Activated CD8-positive, alpha-beta T cell treated with anti-CD3 and anti-CD28 coated beads for 36 hours (primary cell): Measurements from ENCODE around the gene ENG. TPM values are rescaled to one million over a fixed set of nuclear protein-coding genes. Genes with fewer than 3 reads are reported as not detected.

Experiments
- ATAC-seq: fragments of 200-7000 bp; cut with Tn5 transposase; one replicate; pipeline ENCODE4 v1.10.0; 2021; ENCODE audit warnings: mild to moderate bottlenecking, moderate library complexity
- CTCF ChIA-PET: fragments of 350-600 bp; sonication (Branson Sonifier 250); formaldehyde crosslinking; loops from one replicate; lab custom pipeline; 2021; ENCODE audit warnings: antibody characterized with exemption; lab: Charles Lee
- POLR2A ChIA-PET: fragments of 350-600 bp; sonication (Branson Sonifier 250); formaldehyde crosslinking; loops from one replicate; lab custom pipeline; 2021; ENCODE audit warnings: antibody characterized with exemption; lab: Charles Lee
- DNase-seq: peaks from one replicate; pipeline ENCODE4 v3.0.0-alpha.2; 2020
- H3K27ac Mint-ChIP-seq: one replicate; pipeline ENCODE4 v1.8.0; 2021; ENCODE audit warnings: mild to moderate bottlenecking, mixed read lengths
- H3K27me3 Mint-ChIP-seq: one replicate; pipeline ENCODE4 v1.8.0; 2021; ENCODE audit warnings: mixed read lengths
- H3K36me3 Mint-ChIP-seq: one replicate; pipeline ENCODE4 v1.8.0; 2021; ENCODE audit warnings: low read depth, mixed read lengths
- H3K4me1 Mint-ChIP-seq: one replicate; pipeline ENCODE4 v1.8.0; 2021; ENCODE audit warnings: low read depth, mixed read lengths
- H3K4me3 Mint-ChIP-seq: one replicate; pipeline ENCODE4 v1.8.0; 2021; ENCODE audit warnings: mild to moderate bottlenecking, moderate library complexity, mixed read lengths
- H3K9me3 Mint-ChIP-seq: one replicate; pipeline ENCODE4 v1.8.0; 2021; ENCODE audit warnings: mixed read lengths
- intact Hi-C: fragments of 100-400 bp; cut with micrococcal nuclease; formaldehyde crosslinking; loops from one replicate; pipeline ENCODE4 v1.10.0; 2022
- total RNA-seq, 2 experiments: library from RNA; stranded (reverse); gene quantifications; one replicate each; pipeline ENCODE4 v1.2.3, GENCODE V29; 2021
- TF ChIP-seq, protein P1 (sequence below): fragments of 200-600 bp; IDR thresholded peaks from one replicate; pipeline ENCODE4 v1.8.0; 2022; ENCODE audit warnings: antibody characterized with exemption, mild to moderate bottlenecking

Gene ENG
- total RNA-seq, 2 experiments from 2014 or later: 14.2 to 15.0 TPM

DNA sequence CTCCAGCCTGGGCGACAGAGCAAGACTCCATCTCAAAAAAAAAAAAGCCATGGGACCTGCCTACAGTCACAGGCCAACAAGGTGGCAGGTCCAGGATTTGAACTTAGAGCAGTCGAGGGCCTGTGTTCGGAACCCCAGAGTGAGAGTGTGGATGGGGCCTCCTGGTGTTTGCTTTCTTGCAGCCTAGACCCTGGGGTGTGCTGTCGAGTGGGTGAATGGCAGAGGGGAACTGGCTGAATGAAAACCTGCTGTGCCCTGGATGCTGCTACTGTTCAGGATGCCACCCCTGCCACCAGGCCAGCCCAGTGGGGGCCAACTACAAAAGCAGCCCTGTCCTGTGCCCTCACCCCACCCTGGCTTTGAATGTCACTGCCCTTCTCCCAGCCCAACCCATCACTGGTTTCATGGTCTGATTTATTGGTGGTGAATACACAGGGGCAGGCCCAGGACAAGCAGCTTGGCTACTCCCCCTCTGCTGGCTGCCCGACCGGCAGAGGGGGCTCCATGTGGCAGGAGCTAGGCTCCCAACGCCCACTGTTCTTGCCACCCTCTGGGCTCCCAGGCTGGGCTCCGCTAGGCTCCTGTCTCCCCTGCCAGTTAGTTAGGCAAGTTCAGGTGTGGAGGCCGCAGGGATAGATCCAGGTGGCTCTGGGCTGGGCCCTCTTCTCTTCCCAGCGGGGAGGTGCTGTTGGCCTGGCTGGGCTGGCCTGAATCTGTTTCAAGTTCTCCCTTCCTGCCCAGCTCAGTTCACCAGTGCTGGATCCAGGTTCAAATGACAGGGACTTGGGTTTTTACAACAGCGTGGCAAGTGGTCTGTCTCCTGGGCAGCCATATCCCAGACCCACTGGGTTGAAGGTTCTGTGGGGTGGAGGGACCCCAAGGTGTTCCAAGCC is 39.6 kb downstream of the ENG start:
- no peaks in the 10 kb centered on the region for H3K9me3 Mint-ChIP-seq
- no peak overlapping the region for H3K27ac Mint-ChIP-seq
- no peak overlapping the region for H3K4me3 Mint-ChIP-seq
- H3K4me1 Mint-ChIP-seq: no peaks in the 10 kb centered on the region
- intact Hi-C loops: no loop called here
- H3K36me3 Mint-ChIP-seq: peaks cover 19% of the 10 kb centered on the region
- no peaks in the 10 kb centered on the region for H3K27me3 Mint-ChIP-seq
- ATAC-seq (no peak), DNase-seq (no peak)
- ChIA-PET POLR2A (interaction anchor here (1.3 to 2.5 kb wide), 4 partner anchors 10 to 55 kb away, joined by 3 to 8 read pairs (median 5); partner anchors contain the start of gene FPGS), CTCF (no interaction called here)
- TF ChIP-seq, protein P1, sequence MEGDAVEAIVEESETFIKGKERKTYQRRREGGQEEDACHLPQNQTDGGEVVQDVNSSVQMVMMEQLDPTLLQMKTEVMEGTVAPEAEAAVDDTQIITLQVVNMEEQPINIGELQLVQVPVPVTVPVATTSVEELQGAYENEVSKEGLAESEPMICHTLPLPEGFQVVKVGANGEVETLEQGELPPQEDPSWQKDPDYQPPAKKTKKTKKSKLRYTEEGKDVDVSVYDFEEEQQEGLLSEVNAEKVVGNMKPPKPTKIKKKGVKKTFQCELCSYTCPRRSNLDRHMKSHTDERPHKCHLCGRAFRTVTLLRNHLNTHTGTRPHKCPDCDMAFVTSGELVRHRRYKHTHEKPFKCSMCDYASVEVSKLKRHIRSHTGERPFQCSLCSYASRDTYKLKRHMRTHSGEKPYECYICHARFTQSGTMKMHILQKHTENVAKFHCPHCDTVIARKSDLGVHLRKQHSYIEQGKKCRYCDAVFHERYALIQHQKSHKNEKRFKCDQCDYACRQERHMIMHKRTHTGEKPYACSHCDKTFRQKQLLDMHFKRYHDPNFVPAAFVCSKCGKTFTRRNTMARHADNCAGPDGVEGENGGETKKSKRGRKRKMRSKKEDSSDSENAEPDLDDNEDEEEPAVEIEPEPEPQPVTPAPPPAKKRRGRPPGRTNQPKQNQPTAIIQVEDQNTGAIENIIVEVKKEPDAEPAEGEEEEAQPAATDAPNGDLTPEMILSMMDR: no peak

DNA sequence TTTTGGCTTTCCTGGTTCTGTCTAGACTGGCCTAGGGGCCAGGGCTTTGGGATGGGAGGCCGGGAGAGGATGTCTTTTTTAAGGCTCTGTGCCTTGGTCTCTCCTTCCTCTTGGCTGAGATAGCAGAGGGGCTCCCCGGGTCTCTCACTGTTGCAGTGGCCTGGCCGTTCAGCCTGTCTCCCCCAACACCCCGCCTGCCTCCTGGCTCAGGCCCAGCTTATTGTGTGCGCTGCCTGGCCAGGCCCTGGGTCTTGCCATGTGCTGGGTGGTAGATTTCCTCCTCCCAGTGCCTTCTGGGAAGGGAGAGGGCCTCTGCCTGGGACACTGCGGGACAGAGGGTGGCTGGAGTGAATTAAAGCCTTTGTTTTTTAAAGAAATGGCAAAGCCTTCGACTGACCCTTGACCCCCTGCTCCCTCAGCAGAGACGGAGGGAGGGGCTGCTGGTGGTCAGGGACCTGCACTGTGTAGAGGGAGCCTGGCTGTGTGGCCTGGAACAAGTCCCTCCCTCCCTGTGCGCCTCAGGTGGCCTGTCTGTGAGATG is 40.7 kb downstream of the ENG start:
- CTCF ChIA-PET: no interaction called here
- Mint-ChIP-seq H3K9me3 (no peaks in the 10 kb centered on the region), H3K27me3 (no peaks in the 10 kb centered on the region), H3K4me3 (no peak overlapping the region), H3K4me1 (no peaks in the 10 kb centered on the region), H3K36me3 (peaks cover 25% of the 10 kb centered on the region), H3K27ac (no peak overlapping the region)
- intact Hi-C loops: no loop called here
- POLR2A ChIA-PET: interaction anchor here (0.9 to 2.5 kb wide), 4 partner anchors 9 to 56 kb away, joined by 3 to 8 read pairs (median 4); no protein-coding TSS in a partner anchor
- DNase-seq: no peak
- TF ChIP-seq, protein P1: no peak
- no peak for ATAC-seq

DNA sequence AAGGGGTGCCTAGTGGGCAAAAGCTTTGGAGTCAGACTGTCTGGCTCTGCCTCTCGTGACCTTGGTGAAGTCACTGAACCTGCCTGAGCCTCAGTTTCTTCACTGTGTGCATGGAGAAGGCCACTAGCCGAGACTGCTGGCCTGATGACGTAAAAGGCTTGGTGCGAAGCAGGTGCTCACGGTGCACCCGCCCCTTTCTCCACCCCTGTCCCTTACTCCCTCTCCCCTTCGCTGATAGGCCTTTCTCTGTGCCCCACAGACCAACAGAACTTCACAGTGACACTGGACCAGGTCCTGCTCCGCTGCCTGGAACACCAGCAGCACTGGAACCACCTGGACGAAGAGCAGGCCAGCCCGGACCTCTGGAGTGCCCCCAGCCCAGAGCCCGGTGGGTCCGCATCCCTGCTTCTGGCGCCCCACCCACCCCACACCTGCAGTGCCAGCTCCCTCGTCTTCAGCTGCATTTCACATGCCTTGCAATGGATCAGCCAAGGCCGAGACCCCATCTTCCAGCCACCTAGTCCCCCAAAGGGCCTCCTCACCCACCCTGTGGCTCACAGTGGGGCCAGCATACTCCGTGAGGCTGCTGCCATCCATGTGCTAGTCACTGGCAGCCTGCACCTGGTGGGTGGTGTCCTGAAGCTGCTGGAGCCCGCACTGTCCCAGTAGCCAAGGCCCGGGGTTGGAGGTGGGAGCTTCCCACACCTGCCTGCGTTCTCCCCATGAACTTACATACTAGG is 41.4 kb downstream of the ENG start:
- Mint-ChIP-seq H3K27ac (no peak overlapping the region), H3K27me3 (no peaks in the 10 kb centered on the region), H3K9me3 (no peaks in the 10 kb centered on the region), H3K4me3 (no peak overlapping the region), H3K36me3 (peaks cover 21% of the 10 kb centered on the region), H3K4me1 (no peaks in the 10 kb centered on the region)
- CTCF ChIA-PET: interaction anchor here (1.3 kb wide), 1 partner anchor 11 kb away, joined by 4 read pairs; no protein-coding TSS in a partner anchor
- no peak for DNase-seq
- POLR2A ChIA-PET: interaction anchor here (0.9 to 2.5 kb wide), 5 partner anchors 8 to 57 kb away, joined by 3 to 8 read pairs (median 4); no protein-coding TSS in a partner anchor
- intact Hi-C loops: no loop called here
- no peak for ATAC-seq
- TF ChIP-seq, protein P1: no peak

DNA sequence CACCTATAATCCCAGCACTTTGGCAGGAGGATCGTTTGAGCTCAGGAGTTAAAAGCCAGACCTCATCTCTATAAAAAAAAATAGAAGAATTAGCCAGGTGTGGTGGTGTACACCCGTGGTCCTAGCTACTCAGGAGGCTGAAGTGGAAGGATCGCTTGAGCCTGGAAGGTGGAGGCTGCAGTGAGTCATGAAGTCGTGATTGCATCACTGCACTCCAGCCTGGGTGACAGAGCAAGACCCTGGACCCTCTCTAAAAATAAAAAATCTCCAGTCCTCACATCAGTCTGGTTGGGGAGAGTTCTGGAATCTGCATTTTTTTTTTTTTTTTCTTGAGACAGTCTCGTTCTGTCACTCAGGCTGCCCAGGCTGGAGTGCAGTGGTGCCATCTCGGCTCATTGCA is 42.4 kb downstream of the ENG start:
- CTCF ChIA-PET: interaction anchor here (1.0 to 1.3 kb wide), 2 partner anchors 12 to 98 kb away, joined by 3 to 4 read pairs; no protein-coding TSS in a partner anchor
- no peak overlapping the region for H3K27ac Mint-ChIP-seq
- H3K4me3 Mint-ChIP-seq: no peak overlapping the region
- no peaks in the 10 kb centered on the region for H3K27me3 Mint-ChIP-seq
- TF ChIP-seq, protein P1: no peak
- no peak for ATAC-seq
- no peak for DNase-seq
- H3K4me1 Mint-ChIP-seq: no peaks in the 10 kb centered on the region
- H3K36me3 Mint-ChIP-seq: peaks cover 30% of the 10 kb centered on the region
- H3K9me3 Mint-ChIP-seq: no peaks in the 10 kb centered on the region
- intact Hi-C loops: no loop called here
- POLR2A ChIA-PET: interaction anchor here (1.4 to 2.0 kb wide), 2 partner anchors 10 to 15 kb away, joined by 3 to 4 read pairs; no protein-coding TSS in a partner anchor
